Measurements from ENCODE around the gene PLCB2. TPM values are rescaled to one million over a fixed set of nuclear protein-coding genes. Genes with fewer than 3 reads are reported as not detected.
A peak's percentile ranks its signal among the peaks of the same experiment; 100 is the strongest.

PLCB2 gene
- total RNA-seq, 2 donors from 2014 or later: 4.4 to 5.3 TPM

DNA sequence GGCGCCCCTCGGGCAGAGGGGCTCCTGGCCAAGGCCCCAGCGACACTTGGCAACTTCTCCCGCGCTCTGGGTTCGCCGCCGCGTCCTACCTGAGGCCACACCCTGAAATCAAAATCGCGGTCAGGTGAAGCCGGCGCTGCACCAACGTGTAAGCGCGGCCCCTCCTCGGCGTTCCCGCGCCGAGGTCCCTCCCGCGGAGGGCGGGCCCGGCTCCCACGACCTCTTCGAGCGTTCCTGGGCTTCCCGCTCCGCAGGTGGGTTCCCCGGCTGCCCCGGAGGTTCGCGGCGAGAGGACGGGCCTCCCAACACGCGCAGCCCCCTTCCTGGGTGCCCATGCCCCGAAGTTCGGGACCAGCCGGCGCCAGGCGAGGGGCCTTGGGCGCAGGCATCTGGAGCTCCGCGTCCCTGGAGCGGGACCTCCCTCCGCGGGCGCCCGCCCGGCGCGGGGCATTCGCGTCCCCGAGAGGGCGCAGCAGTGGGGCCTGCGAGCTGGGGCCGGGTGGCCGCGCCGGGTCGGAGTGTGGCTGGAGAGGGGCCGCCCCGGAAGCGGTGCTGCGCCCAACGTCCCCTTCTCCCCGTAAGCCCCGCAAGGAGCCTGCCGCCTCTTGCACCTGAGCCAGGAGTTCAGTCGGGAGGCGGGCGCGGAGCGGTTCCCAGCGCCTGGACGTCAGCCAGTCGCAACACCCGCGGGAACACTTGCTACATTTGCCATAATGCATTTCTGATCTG, 55.1 kb downstream of the PLCB2 start:
- DNase-seq: peak; percentile 84
- 4 to 5% methylated on average over 22 to 82 of the region's 82 CpGs for WGBS, 2 experiments (ENCODE audit: insufficient coverage in 1 of 2, insufficient read length in 1 of 2)
- Mint-ChIP-seq H3K4me1 (peaks cover 8% of the 10 kb centered on the region), H3K27me3 (ENCODE audit: insufficient read depth) (peaks cover 45% of the 10 kb centered on the region), H3K9me3 (no peaks in the 10 kb centered on the region), H3K36me3 (ENCODE audit: low read depth) (no peaks in the 10 kb centered on the region), H3K4me3 (peak overlapping the region; percentile 64), H3K27ac (no peak overlapping the region)
- Histone ChIP-seq H3K27ac (ENCODE audit: low read depth, low read length) (no peak overlapping the region), H3K4me3 (ENCODE audit: low read length) (peak overlapping the region; percentile 74), H3K36me3 (ENCODE audit: control insufficient read depth, insufficient read depth, low read length) (no peaks in the 10 kb centered on the region), H3K27me3 (ENCODE audit: control insufficient read depth, insufficient read depth, low read length, poor library complexity, severe bottlenecking) (peaks cover 67% of the 10 kb centered on the region), H3K4me1 (ENCODE audit: control insufficient read depth, insufficient read depth, low read length) (no peaks in the 10 kb centered on the region), H3K9me3 (ENCODE audit: control insufficient read depth, low read length) (no peaks in the 10 kb centered on the region), H3K9ac (ENCODE audit: extremely low read depth, low read length, poor library complexity, severe bottlenecking) (no peak overlapping the region)
- no peak for TF ChIP-seq CTCF (conservative IDR thresholded peaks at IDR 0.05)

- peaks cover 48% of the 10 kb centered on the region for H3K27me3 Mint-ChIP-seq (ENCODE audit: insufficient read depth)
Observed at GRCh38 chr15:40252141-40252437, 55.6 kb downstream of the PLCB2 start.

DNA sequence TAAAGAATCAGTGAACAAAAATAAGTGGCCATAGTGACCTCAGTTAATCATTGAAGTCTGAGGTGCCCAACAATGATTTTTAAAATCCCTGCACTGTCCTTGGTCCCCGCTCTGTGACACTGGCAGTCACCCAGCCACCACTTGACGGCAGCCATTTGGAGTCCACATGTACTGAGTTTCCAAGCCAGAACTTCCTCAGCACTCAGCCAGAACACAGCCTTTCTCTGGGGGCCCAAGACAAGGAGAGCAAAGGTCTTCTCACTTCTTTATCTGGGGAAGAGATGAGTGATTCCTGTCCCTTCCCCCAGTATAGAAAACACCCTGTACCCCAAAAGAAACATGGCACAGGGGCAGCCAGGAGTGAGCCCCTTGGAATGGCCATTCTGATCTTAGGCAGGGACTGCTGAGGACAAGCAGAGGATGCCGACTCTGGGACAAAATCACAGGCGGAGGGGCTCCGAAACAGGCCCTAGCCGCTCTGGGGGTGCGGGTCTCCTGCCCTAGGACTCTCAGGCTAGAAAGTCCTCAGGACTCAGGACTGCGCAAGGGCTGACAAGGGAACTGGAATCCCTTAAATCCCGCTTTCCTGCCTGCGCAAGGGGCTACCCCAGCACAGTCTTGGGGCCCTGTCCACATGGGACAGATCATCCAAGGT, 56.1 kb downstream of the PLCB2 start:
- 92 to 96% methylated on average over 10 of the region's 10 CpGs for WGBS, 2 experiments (ENCODE audit: insufficient coverage in 1 of 2, insufficient read length in 1 of 2)
- peak overlapping the region; percentile 64 for H3K4me3 Mint-ChIP-seq
- no peaks in the 10 kb centered on the region for H3K9me3 Mint-ChIP-seq
- H3K27ac Mint-ChIP-seq: no peak overlapping the region
- H3K4me3 ChIP-seq (ENCODE audit: low read length): no peak overlapping the region
- no peaks in the 10 kb centered on the region for H3K36me3 Mint-ChIP-seq (ENCODE audit: low read depth)
- H3K4me1 ChIP-seq (ENCODE audit: control insufficient read depth, insufficient read depth, low read length): no peaks in the 10 kb centered on the region
- H3K27me3 ChIP-seq (ENCODE audit: control insufficient read depth, insufficient read depth, low read length, poor library complexity, severe bottlenecking): peaks cover 67% of the 10 kb centered on the region
- no peak for DNase-seq
- no peaks in the 10 kb centered on the region for H3K9me3 ChIP-seq (ENCODE audit: control insufficient read depth, low read length)
- H3K27me3 Mint-ChIP-seq (ENCODE audit: insufficient read depth): peaks cover 51% of the 10 kb centered on the region
- peaks cover 8% of the 10 kb centered on the region for H3K4me1 Mint-ChIP-seq
- H3K36me3 ChIP-seq (ENCODE audit: control insufficient read depth, insufficient read depth, low read length): no peaks in the 10 kb centered on the region
- no peak overlapping the region for H3K27ac ChIP-seq (ENCODE audit: low read depth, low read length)
- no peak overlapping the region for H3K9ac ChIP-seq (ENCODE audit: extremely low read depth, low read length, poor library complexity, severe bottlenecking)
- no peak for TF ChIP-seq CTCF (conservative IDR thresholded peaks at IDR 0.05)

More at GRCh38 chr15:40252141-40252437, 55.6 kb downstream of the PLCB2 start:
- H3K4me1 ChIP-seq (ENCODE audit: control insufficient read depth, insufficient read depth, low read length): no peaks in the 10 kb centered on the region
- no peak for DNase-seq
- H3K9ac ChIP-seq (ENCODE audit: extremely low read depth, low read length, poor library complexity, severe bottlenecking): no peak overlapping the region
- H3K27ac ChIP-seq (ENCODE audit: low read depth, low read length): no peak overlapping the region
- peaks cover 67% of the 10 kb centered on the region for H3K27me3 ChIP-seq (ENCODE audit: control insufficient read depth, insufficient read depth, low read length, poor library complexity, severe bottlenecking)
- no peaks in the 10 kb centered on the region for H3K9me3 ChIP-seq (ENCODE audit: control insufficient read depth, low read length)
- Mint-ChIP-seq H3K36me3 (ENCODE audit: low read depth) (no peaks in the 10 kb centered on the region), H3K4me3 (peak overlapping the region; percentile 64), H3K4me1 (peaks cover 8% of the 10 kb centered on the region), H3K9me3 (no peaks in the 10 kb centered on the region), H3K27ac (no peak overlapping the region)
- no peaks in the 10 kb centered on the region for H3K36me3 ChIP-seq (ENCODE audit: control insufficient read depth, insufficient read depth, low read length)
- 64 to 72% methylated on average over 18 to 27 of the region's 27 CpGs for WGBS, 2 experiments (ENCODE audit: insufficient coverage in 1 of 2, insufficient read length in 1 of 2)
- no peak for TF ChIP-seq CTCF (conservative IDR thresholded peaks at IDR 0.05)
- H3K4me3 ChIP-seq (ENCODE audit: low read length): peak overlapping the region; percentile 74
